Ascending aorta (tissue), 2 donors: Measurements from ENCODE around the gene CASZ1. TPM values are rescaled to one million over a fixed set of nuclear protein-coding genes. Genes with fewer than 3 reads are reported as not detected.

Source experiments
- DNase-seq, 2 donors: peaks; one replicate each; pipeline ENCODE4 v3.0.0-alpha.2; 2019; ENCODE audit warnings: low spot score in 2 of 2
- H3K27ac ChIP-seq, 2 donors: fragments of 200-600 bp; sonication (generic); one replicate each; pipeline ENCODE4 v1.5.1; 2016 to 2017; ENCODE audit warnings: mild to moderate bottlenecking in 1 of 2
- H3K27me3 ChIP-seq: fragments of 200-600 bp; sonication (generic); one replicate; pipeline ENCODE4 v1.5.1; 2017
- H3K36me3 ChIP-seq, 2 donors: fragments of 200-600 bp; sonication (generic); one replicate each; pipeline ENCODE4 v1.5.1; 2016
- H3K4me1 ChIP-seq, 2 donors: fragments of 200-600 bp; sonication (generic); one replicate each; pipeline ENCODE4 v1.5.1; 2016 to 2017; ENCODE audit warnings: mild to moderate bottlenecking in 1 of 2
- H3K4me3 ChIP-seq, 2 donors: fragments of 200-600 bp; sonication (generic); one replicate each; pipeline ENCODE4 v1.5.1; 2016 to 2017; ENCODE audit warnings: mild to moderate bottlenecking in 1 of 2
- H3K9me3 ChIP-seq, 2 donors: fragments of 200-600 bp; sonication (generic); one replicate each; pipeline ENCODE4 v1.5.1; 2016
- CTCF ChIP-seq, 3 experiments: fragments of 200-600 bp in 2 of 3; fragments of 450-650 bp in 1 of 3; sonication (generic) in 2 of 3; IDR thresholded peaks; one replicate each; pipeline ENCODE4 v1.5.1; 2016 to 2019; ENCODE audit warnings: antibody characterized with exemption in 3 of 3, mild to moderate bottlenecking in 1 of 3, moderate library complexity in 1 of 3
- intact Hi-C: fragments of 100-400 bp; cut with DNase I; formaldehyde crosslinking; loops from one replicate; pipeline ENCODE4 v1.15.1; 2023
- total RNA-seq: library from RNA; depleted of rRNA; stranded (reverse); fragments of >200 nt; gene quantifications from one replicate; pipeline ENCODE4 v1.1.0, GENCODE V29; 2016

The CASZ1 gene
- total RNA-seq, 1 donor from 2014 or later, result 25.8 TPM

- peak overlapping the region in 1 of 2 donors; percentile 30 for H3K27ac ChIP-seq
- intact Hi-C loops, result no loop called here
- DNase-seq, result peak in 1 of 2 donors; percentile 49
Observed at GRCh38 chr1:10625554-10625953, 170.9 kb downstream of the CASZ1 start.

GRCh38 chr1:10625076-10625475 is 171.4 kb downstream of the CASZ1 start:
- intact Hi-C loops, result no loop called here
- Histone ChIP-seq H3K9me3 (no peaks in the 10 kb centered on the region), H3K27ac (no peak overlapping the region), H3K36me3 (peaks cover 11 to 25% of the 10 kb centered on the region in 2 donors), H3K4me1 (peaks cover 4 to 6% of the 10 kb centered on the region in 2 donors), H3K4me3 (no peak overlapping the region), H3K27me3 (no peaks in the 10 kb centered on the region)
- TF ChIP-seq CTCF (IDR thresholded peaks at IDR 0.05), result no peak
- no peak for DNase-seq

More at GRCh38 chr1:10625554-10625953, 170.9 kb downstream of the CASZ1 start:
- TF ChIP-seq CTCF (IDR thresholded peaks at IDR 0.05), result no peak
- Histone ChIP-seq H3K9me3 (no peaks in the 10 kb centered on the region), H3K4me3 (no peak overlapping the region), H3K27me3 (no peaks in the 10 kb centered on the region), H3K36me3 (peaks cover 11 to 27% of the 10 kb centered on the region in 2 donors), H3K4me1 (peaks cover 4 to 6% of the 10 kb centered on the region in 2 donors)

- no peak for TF ChIP-seq CTCF (IDR thresholded peaks at IDR 0.05)
- H3K9me3 ChIP-seq, result no peaks in the 10 kb centered on the region
- H3K27ac ChIP-seq, result no peak overlapping the region
- intact Hi-C loops, result no loop called here
- H3K27me3 ChIP-seq, result no peaks in the 10 kb centered on the region
- peaks cover 11 to 23% of the 10 kb centered on the region in 2 donors for H3K36me3 ChIP-seq
- DNase-seq, result no peak
- no peak overlapping the region for H3K4me3 ChIP-seq
- H3K4me1 ChIP-seq, result peaks cover 4 to 6% of the 10 kb centered on the region in 2 donors
Observed at GRCh38 chr1:10624256-10625050, 172.0 kb downstream of the CASZ1 start.

- Histone ChIP-seq H3K9me3 (no peaks in the 10 kb centered on the region), H3K27me3 (no peaks in the 10 kb centered on the region), H3K4me1 (peaks cover 0 to 2% of the 10 kb centered on the region in 2 donors), H3K4me3 (no peak overlapping the region), H3K36me3 (peaks cover 11 to 23% of the 10 kb centered on the region in 2 donors), H3K27ac (no peak overlapping the region)
- no peak for TF ChIP-seq CTCF (IDR thresholded peaks at IDR 0.05)
- intact Hi-C loops, result no loop called here
- peak in 1 of 2 donors; percentile 53 for DNase-seq
Observed at GRCh38 chr1:10623686-10624145, 172.7 kb downstream of the CASZ1 start.

GRCh38 chr1:10622910-10623685 is 173.3 kb downstream of the CASZ1 start:
- peak in 1 of 2 donors; percentile 25 for DNase-seq
- H3K27me3 ChIP-seq, result no peaks in the 10 kb centered on the region
- no peaks in the 10 kb centered on the region for H3K4me1 ChIP-seq
- H3K4me3 ChIP-seq, result no peak overlapping the region
- intact Hi-C loops, result no loop called here
- H3K27ac ChIP-seq, result no peak overlapping the region
- peaks cover 11 to 23% of the 10 kb centered on the region in 2 donors for H3K36me3 ChIP-seq
- no peaks in the 10 kb centered on the region for H3K9me3 ChIP-seq
- no peak for TF ChIP-seq CTCF (IDR thresholded peaks at IDR 0.05)
